Measurements from ENCODE around the gene PRKN.

Gene PRKN

GRCh38 chr6:162671580-162672165, 55.9 kb downstream of the PRKN start:
- no peak for DNase-seq

DNA sequence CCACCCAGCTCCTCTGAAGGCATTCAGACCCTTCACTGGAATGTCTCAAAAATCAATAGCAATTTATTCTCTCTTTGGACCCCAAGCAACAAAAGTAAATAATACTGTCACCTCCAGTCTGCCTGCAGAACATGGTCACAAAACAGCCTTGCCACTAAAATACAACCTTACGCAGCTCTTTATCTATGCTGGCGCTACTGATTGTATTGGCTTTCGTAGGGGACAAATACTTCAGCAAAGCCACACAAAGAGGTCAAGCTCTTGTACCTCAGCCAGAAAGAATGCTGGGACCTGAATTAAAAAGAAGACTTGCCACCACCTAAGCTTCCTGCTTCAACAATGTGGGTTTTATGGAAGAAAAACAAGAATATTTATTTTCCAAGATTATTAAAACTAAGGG, 57.2 kb downstream of the PRKN start:
- DNase-seq, result no peak

DNA sequence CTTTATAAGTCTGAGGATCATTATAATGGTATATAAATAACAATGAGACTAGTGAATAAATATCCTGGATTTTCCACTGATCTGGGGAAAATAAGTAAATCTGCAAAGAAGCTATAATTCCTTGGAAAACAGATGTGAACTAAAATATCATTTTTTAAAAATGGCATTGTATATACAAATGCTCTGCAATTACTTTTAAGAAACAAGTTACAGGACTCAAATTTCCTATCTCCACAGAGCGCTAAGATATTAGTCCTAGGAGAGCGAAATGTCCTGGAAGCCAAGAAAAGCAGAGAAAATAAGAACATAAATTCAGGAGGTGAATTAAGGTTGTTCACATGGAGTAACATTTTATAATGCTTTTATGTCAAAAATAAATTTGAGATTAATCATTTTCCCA, 61.3 kb downstream of the PRKN start:
- no peak for DNase-seq

- no peak for DNase-seq
Measured at GRCh38 chr6:162653808-162654207, 73.8 kb downstream of the PRKN start.

GRCh38 chr6:162651505-162651904, 76.1 kb downstream of the PRKN start:
- DNase-seq, result no peak

GRCh38 chr6:162649271-162649670, 78.3 kb downstream of the PRKN start:
- no peak for DNase-seq

- no peak for DNase-seq
Measured at GRCh38 chr6:162644153-162644552, 83.4 kb downstream of the PRKN start.

GRCh38 chr6:162640756-162641155, 86.8 kb downstream of the PRKN start:
- DNase-seq, result no peak

GRCh38 chr6:162639951-162640350, 87.6 kb downstream of the PRKN start:
- no peak for DNase-seq

GRCh38 chr6:162638931-162639574, 88.5 kb downstream of the PRKN start:
- DNase-seq, result no peak

- DNase-seq, result no peak
Measured at GRCh38 chr6:162637317-162637716, 90.2 kb downstream of the PRKN start.

- DNase-seq, result no peak
Measured at GRCh38 chr6:162636167-162636566, 91.4 kb downstream of the PRKN start.

DNA sequence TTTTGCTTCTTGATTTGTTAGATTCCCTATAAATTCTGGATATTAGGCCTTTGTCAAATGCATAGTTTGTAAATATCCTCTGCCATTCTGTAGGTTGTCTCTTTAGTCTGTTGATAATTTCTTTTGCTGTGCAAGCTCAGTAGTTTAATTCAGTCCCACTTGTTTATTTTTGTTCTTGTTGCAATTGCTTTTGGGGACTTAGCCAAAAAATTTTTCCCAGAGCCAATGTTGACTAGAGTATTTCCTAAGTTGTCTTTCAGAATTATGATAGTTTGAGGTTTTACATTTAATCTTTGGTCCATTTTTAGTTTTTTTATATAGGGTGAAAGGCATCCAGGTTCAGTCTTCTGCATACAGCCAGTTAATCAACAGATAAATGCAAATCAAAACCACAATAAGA, 96.0 kb downstream of the PRKN start:
- DNase-seq, result no peak

DNA sequence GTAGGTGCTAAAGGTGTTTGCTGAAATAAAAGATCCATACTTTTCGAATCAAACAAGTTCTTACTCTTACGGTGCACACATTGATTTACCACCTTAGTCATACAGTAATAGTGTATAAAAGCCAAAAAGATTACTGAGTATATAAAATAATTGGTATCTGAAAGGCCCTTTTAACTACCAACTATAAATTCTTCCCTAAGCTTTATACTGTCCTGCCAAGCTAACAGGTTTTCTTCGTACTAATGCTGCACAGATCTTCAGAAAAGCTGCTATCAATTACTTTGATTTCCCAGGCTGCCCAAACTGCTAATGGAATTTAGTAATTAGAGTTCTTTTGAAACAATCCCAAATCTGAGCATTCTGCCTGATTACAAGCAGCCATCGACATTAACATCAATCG, 97.5 kb downstream of the PRKN start:
- DNase-seq, result no peak

- DNase-seq, result no peak
Measured at GRCh38 chr6:162627825-162628224, 99.7 kb downstream of the PRKN start.

GRCh38 chr6:162627362-162627761, 100.2 kb downstream of the PRKN start:
- DNase-seq, result no peak

DNA sequence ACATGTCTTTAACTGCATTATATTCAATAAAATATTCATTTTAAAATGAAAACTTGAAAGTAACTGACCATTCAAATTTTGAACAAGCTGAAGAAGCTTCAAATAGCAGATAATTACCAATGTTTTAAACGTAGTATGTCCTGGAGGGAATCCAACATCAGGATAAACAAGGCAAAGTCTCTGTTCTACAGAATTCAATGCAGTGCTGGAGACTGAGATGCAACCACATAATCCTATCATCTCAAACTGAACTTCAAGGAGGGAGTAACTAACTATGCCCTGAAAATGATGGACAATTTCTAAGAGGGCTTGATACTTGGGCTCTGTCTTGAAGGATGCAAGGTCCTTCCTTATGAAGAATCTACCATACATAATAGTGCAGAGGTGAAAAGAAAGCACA, 100.7 kb downstream of the PRKN start:
- no peak for DNase-seq

- no peak for DNase-seq
Measured at GRCh38 chr6:162625846-162626540, 101.6 kb downstream of the PRKN start.

DNA sequence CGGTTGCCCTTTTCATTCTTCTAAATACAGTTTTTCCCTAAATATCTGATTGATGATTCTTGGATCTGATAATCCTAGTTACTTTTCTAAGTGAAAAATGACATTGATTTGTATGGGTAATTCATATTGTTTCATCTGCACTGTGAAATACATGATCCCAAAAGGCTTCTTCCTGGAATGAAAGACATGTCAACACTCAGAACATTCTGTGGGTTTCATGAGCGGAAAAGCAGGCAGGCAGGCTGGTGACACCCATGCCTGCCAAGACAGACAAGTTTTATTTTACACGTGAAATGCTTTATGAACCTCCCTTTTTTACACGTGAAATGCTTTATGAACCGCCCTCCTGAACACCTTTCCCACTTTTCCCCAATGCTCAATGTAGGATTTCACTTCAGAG, 105.0 kb downstream of the PRKN start:
- DNase-seq, result no peak

- DNase-seq, result peak; percentile 30
Measured at GRCh38 chr6:162621246-162621645, 106.3 kb downstream of the PRKN start.

- DNase-seq, result no peak
Measured at GRCh38 chr6:162620073-162620472, 107.5 kb downstream of the PRKN start.

DNA sequence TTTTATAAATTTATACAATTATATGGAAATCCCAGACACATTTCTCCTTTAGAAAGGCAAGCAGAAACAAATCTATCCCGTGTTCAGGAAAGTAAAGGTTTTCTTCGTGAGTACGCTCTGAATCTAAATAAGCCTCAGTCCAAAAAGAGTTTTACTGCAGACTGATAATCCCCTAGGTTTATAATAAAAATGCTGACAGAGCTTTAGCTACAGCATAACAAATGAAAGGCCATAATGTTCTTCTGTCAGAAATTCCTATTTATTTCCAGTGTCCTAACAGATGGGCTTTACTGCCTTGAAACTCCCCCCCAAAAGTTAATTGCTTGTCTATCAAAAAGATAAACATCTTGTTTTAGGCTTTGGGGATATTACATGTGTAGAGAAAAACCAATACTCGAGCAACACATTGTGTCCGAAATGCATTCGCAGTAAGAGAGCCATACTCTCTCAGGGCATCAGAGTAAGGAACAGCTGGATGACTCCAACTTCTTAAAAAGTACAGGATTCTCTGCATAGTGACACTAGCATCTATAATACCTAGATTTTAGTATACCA, 109.0 kb downstream of the PRKN start:
- DNase-seq, result no peak

GRCh38 chr6:162615016-162615705, 112.4 kb downstream of the PRKN start:
- DNase-seq, result no peak

DNA sequence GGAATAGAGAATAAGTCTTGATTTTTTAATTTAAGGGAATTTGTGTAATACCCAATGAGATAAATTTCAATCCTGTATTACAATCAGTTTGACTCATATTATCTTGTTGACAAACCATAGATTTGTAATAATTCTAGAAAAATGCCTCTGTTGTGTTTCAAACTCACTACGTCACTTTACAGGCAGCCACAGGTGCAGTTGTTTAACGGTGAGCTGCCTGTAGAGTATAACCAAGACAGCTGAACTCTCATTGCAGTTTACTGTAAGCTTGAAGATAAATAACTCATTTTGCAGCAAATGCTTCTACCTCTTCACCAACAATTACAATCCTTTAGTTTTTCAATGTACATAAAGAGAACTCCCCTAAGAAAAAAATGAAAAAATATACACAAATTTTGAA, 114.3 kb downstream of the PRKN start:
- no peak for DNase-seq
